ENCODE data around the gene SLC51A.
A peak's percentile ranks its signal among the peaks of the same experiment; 100 is the strongest.
"Not testable (repeated sequence)": the region's sequence is repeated elsewhere in the genome, so short reads cannot be mapped to it uniquely, and the experiment has no call there.

Gene SLC51A

DNA sequence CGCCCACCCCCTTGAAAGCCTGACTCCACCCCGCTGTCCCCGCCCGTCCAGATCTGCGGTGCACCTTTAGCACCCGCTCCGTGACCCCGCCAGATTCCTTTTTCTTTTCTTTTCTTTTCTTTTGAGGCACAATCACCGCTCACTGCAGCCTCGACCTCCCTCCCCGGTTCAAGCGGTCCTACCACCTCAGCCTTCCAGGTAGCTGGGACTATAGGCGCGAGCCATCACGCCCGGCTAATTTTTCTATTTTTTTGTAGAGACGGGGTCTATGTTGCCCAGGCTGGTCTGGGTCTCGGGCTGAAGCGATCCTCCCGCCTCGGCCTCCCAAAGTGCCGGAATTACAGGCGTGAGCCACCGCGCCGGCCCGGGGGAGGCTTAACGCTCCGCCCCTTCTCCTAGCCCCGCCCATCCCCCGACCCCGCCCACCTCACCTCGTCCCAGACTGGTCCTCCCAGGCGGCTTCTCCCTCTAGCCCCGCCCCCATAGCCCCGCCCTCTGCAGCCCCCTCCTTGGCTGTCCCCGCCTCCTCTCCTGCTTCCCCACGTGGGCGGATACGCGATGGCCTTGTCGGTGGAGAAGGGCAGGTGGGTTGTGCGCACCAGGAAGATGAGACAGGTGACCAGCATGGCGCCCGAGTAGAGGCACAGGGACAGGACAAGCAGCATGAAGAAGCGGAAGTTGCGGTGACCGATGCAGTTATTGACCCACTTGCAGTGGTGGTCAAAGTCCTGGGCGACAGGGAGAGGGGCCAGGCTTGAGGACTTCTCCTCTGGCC is 8.3 kb upstream of the SLC51A start:
- H3K27ac ChIP-seq: no peak overlapping the region
- ChIA-PET POLR2A (ENCODE audit: low non-redundant PET) (no interaction called here), CTCF (no interaction called here)
- TF ChIP-seq, protein P1, sequence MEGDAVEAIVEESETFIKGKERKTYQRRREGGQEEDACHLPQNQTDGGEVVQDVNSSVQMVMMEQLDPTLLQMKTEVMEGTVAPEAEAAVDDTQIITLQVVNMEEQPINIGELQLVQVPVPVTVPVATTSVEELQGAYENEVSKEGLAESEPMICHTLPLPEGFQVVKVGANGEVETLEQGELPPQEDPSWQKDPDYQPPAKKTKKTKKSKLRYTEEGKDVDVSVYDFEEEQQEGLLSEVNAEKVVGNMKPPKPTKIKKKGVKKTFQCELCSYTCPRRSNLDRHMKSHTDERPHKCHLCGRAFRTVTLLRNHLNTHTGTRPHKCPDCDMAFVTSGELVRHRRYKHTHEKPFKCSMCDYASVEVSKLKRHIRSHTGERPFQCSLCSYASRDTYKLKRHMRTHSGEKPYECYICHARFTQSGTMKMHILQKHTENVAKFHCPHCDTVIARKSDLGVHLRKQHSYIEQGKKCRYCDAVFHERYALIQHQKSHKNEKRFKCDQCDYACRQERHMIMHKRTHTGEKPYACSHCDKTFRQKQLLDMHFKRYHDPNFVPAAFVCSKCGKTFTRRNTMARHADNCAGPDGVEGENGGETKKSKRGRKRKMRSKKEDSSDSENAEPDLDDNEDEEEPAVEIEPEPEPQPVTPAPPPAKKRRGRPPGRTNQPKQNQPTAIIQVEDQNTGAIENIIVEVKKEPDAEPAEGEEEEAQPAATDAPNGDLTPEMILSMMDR (conservative IDR thresholded peaks at IDR 0.05; ENCODE audit: low read depth): no peak
- DNase-seq (ENCODE audit: low spot score): peak; percentile 89

DNA sequence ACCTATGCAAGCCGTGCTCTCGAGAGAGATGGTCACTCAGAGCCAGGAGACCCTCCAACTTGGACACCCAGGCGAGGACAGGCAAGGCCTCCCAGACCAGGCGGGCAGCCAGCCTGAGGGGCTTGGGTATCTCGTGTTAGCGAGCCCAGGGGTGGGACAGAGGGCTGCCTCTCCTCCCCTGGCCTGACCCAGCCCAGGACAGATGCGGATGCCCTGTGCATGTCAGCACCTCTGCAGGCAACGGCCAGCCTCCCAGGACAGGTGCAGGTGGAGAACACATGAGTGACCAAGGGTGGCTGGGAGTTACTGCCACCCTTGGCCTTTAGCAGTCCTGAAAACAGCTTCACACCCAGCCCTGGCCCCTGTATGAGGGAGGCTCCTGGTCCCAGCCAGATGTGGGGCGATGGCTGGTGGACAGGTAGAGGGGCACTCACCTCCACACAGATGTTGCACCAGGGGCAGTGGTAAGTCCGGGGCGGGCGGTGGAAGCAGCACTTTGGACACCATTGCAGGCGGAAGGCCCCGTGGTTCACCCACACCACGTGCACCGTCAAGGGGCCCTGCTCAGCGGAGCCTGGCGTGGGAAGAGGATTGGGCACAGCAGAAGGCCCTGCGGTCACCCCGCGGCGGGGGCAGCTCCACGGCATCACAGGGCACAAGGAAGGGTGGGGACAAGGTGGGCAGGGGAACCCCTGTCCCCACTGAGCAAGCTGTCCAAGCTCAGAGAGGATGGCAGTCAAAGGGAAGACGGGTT is 7.2 kb upstream of the SLC51A start:
- POLR2A ChIA-PET (ENCODE audit: low non-redundant PET): no interaction called here
- CTCF ChIA-PET: no interaction called here
- H3K27ac ChIP-seq: no peak overlapping the region
- no peak for DNase-seq (ENCODE audit: low spot score)
- TF ChIP-seq, protein P1 (conservative IDR thresholded peaks at IDR 0.05; ENCODE audit: low read depth): no peak

DNA sequence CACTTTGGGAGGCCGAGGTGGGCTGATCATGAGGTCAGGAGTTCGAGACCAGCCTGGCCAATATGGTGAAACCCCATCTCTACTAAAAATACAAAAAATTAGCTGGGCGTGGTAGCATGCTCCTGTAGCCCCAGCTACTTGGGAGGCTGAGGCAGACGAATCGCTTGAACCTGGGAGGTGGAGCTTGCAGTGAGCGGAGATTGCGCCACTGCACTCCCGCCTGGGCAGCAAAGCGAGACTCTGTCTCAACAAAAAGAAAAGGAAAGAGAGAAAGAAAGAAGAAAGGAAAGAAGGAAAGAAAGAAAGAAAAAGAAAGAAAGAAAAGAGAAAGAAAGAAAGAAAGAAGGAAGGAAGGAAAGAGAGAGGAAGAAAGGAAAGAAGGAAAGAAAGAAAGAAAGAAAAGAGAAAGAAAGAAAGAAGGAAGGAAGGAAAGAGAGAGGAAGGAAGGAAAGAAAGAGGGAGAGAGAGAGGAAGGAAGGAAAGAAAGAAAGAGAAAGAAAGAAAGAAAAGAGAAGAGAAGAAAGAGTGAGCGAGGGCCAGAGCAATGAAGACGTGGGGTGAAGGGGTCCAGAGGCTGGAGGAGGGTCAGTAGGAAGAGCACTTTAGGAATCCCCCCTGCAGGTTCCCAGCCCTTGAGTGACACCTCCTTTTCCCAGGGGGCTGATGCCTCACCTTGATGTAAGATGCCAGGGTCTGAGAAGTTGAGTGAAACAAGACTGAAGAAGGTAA is 6.2 kb upstream of the SLC51A start:
- CTCF ChIA-PET; POLR2A ChIA-PET (ENCODE audit: low non-redundant PET); DNase-seq (ENCODE audit: low spot score); H3K27ac ChIP-seq: not testable (repeated sequence)

DNA sequence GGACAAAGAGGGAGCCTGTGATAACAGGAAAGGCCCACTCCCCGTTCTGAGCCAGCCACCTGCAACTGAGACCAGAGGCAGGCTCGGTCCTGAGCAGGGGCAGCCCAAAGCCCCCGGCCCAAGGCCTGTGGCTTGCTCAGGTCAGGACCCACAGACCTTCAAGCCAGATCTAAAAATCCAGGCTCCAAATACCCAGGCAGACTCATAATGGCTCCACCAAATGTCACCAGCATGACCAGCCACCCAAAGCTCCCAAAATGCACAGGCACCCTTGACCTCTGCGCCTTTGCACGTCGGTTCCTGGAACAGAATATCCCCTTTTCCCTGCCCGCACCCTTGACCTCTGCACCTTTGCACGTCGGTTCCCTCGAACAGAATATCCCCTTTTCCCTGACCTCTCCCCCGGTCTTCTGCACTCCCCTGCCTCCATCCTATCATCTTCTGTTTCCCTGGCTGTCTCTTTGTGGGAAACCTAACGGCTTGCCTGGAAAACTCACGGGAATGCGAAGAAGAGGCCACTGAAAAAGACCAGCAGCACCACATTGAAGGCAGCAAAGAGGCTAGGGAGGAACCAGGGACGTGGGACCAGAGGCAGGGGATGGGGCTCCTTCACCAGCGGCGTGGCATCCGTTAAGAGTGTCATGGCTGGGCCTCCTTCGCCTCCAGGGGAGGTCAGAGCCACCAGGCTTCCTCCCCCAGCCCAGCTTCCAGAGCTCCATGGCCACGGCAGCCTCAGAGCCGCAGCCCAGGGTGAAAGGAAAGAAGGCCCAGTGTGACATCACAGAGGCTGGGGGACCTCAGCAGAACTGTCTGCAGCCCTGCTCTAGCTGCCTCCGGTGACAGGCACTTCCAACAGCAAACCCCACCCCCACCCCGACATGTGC is 5.4 kb upstream of the SLC51A start, which contains the start of gene ZDHHC19:
ZDHHC19 (minus strand) TSS at position 728 of the 884 bp plus-strand sequence; CDS start at position 643, 85 bp downstream.
- ChIA-PET CTCF (no interaction called here), POLR2A (ENCODE audit: low non-redundant PET) (no interaction called here)
- H3K27ac ChIP-seq: no peak within 1 kb of the TSS
- no peak for DNase-seq (ENCODE audit: low spot score)
- TF ChIP-seq, protein P1 (conservative IDR thresholded peaks at IDR 0.05; ENCODE audit: low read depth): no peak

DNA sequence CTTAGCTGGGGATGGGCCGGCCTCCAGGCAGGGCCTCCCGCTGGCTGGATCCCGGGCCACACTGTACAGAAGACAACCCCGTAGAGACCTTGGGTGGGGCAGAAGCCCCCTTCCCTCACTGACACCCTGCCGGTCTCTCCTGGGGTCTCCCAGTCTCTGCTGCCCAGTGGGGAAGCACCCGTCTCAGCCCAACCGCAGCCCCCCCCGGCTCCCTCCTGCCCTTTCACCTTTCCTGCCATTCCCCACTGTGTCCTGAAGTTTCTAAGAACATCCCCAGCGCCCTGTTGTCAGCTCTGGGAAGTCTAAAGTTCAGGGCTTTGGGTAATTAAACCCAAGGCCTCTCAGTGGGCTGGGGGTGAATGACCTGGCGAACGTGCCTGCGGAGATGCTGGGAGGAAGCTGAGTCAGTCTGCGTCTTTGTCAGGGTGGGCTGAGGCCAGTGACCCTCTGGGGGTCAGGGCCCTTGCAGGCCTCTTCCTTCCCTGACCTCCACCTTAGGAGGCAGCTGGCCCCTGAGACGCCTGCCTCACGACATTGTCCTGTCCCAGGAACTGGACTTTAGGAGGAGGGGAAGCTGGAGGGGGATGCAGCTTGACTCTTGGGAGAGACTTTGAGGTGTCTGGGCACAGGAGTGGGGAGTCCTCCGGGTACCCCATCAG is 1.4 kb upstream of the SLC51A start:
- TF ChIP-seq, protein P1 (conservative IDR thresholded peaks at IDR 0.05; ENCODE audit: low read depth): no peak
- POLR2A ChIA-PET (ENCODE audit: low non-redundant PET): interaction anchor here (0.5 kb wide), 1 partner anchor 218 kb away, joined by 3 read pairs; no protein-coding TSS in a partner anchor
- CTCF ChIA-PET: no interaction called here
- DNase-seq (ENCODE audit: low spot score): no peak
- no peak overlapping the region for H3K27ac ChIP-seq

DNA sequence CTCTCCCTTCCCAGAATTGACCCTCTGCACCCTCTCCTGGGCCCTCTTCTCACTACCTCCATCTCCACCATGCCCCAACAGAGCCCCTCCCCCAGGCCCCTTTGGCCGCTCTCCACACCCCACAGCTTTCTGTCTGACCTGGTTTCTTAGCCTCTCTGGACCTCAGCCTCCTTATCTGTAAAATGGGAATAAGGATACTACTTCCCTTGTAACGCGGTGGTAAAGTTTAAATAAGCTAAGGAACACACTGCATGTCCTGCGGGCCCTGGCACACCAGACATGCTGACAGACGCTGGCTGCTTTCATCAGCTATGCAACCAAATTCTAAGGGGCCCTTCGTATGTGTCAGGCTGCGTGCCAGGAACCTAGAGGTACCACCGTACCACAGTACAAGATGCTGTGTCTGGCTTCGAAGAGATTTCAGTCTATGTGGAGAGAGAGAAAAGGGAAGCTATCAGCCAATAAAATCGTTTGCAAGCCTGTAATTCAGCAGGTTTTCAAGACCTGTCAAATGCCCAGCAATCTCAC is 777 bp upstream of the SLC51A start:
- TF ChIP-seq, protein P1 (conservative IDR thresholded peaks at IDR 0.05; ENCODE audit: low read depth): no peak
- ChIA-PET CTCF (no interaction called here), POLR2A (ENCODE audit: low non-redundant PET) (interaction anchor here (0.5 kb wide), 1 partner anchor 218 kb away, joined by 3 read pairs; no protein-coding TSS in a partner anchor)
- DNase-seq (ENCODE audit: low spot score): no peak
- no peak overlapping the region; the same call in 1 of the 2 replicates for H3K27ac ChIP-seq

Data from RWPE1 (cell line).